ENCODE data around the gene UQCRQ.
"Not testable (repeated sequence)": the region's sequence is repeated elsewhere in the genome, so short reads cannot be mapped to it uniquely, and the experiment has no call there.

Gene UQCRQ

GRCh38 chr5:132834057-132834456 lies 32.4 kb upstream of the UQCRQ start:
- no peak for DNase-seq

DNA sequence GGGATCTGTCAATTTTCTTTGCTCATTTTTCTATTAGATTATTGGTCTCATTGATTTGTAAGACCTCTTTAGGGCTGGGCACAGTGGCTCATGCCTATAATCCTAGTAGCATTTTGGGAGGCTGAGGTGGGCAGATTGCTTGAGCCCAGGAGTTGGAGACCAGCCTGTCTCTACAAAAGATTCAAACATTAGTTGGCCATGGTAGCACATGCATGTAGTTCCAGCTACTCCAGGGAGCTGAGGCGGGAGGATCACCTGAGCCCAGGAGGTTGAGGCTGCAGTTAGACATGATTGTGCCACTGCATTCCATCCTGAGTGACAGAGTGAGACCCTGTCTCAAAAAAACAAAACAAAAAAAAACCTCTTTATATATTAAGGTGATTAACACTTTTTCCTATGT lies 29.6 kb upstream of the UQCRQ start:
- DNase-seq, result no peak

GRCh38 chr5:132837868-132838267 lies 28.6 kb upstream of the UQCRQ start:
- DNase-seq, result no peak

GRCh38 chr5:132838516-132839282 lies 27.7 kb upstream of the UQCRQ start:
- DNase-seq, result no peak

GRCh38 chr5:132839426-132840301 lies 26.8 kb upstream of the UQCRQ start:
- DNase-seq, result no peak

DNA sequence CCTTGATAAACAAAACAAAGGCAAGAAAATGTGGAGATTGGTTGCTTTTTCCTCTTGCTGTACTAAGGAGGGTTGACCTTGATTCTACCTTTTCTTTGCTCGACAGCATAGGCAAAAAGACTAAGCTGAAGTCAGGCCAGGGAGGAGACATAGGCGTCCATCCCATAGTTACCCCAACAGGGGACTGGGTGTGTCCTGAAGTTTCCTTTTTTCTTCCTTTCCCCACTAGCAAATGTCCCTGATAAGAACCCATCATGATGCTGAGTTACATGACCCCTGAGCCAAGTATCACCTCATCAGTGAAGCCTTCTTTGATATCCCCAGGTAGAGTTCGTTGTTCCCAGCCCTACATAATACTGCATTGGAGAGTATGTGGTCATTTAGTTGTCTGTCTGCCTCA lies 26.1 kb upstream of the UQCRQ start:
- DNase-seq, result no peak

DNA sequence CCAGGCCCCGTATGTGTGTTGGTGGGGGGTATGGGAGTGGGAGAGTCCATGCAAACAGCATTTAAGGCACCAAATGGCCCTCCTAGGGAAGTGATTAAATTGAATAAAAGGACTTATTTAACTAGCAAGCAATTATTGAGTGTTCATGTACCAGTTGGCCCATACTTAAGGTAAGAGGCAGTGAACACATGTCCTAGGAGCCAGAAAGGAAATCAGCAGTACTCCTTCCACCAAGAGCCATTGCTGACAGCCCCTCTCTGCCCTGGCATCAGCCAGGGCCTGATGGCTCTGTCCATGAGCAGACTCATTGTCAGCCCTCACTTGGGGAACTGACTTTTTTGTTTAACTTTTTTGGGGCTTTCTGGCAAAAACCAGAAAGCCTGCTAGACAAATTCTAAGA lies 25.5 kb upstream of the UQCRQ start:
- no peak for DNase-seq

- peak in 1 of 2 experiments; percentile 20 for DNase-seq
Observed at GRCh38 chr5:132841305-132841704, 25.1 kb upstream of the UQCRQ start.

DNA sequence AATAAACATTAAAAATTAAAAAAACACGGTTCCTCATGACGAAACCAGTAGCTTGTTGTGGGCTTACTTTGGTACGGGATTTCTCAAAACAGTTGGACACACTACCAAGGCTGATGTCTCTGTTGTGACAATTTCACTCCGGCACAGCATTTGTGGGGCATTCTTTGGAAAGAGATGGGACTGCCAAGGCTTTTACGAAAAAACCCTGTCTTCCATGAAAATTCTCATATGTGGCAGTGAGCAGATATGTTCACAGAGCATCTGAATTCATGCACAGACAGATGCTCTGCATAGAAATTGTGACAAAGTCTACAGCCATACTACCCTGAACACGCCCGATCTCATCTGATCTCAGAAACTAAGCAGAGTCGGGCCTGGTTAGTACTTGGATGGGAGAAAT lies 18.2 kb upstream of the UQCRQ start:
- DNase-seq, result no peak

- no peak for DNase-seq
Observed at GRCh38 chr5:132849347-132849746, 17.1 kb upstream of the UQCRQ start.

- DNase-seq, result no peak
Observed at GRCh38 chr5:132850066-132850465, 16.4 kb upstream of the UQCRQ start.

DNA sequence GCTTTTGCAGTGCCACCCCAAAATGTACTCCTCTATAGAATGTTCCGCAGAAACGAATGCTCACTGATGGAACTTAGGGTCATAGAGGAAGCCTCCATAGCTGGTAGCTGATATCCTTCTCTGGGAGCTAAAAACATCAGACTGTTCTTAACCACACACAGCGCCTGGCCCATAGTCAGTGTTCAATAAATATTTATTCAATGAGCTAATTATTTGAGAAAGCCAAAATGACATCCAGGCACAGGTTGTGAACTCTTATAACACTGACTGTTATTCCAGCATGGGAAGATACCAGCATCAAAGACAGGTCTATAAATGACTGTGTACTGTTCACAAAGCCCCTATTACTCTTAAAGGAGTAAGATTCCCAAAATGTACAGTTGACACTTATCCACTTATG lies 13.1 kb upstream of the UQCRQ start:
- no peak for DNase-seq

DNA sequence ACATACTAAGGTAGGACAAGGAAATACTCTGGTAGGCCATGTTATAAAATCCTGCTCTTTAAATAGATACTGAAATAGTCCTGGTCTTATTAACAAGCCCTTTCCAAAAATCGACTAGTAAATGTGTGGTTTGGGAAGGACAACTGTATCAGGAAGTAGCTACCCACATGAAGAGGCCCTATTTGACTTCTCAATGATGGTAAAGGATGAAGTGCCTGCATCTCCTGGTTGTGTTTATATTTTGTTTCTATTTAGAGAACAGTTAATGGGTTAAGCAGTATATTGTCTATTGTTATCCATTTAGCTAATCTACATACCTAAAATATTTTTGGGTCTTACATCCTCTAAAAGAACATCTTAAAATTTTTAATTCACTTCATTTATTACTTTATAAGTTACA lies 12.7 kb upstream of the UQCRQ start:
- DNase-seq, result peak in 1 of 2 experiments; percentile 22

GRCh38 chr5:132854301-132854700 lies 12.1 kb upstream of the UQCRQ start:
- no peak for DNase-seq

- not testable (repeated sequence) for DNase-seq
Observed at GRCh38 chr5:132854992-132855391, 11.4 kb upstream of the UQCRQ start.

DNA sequence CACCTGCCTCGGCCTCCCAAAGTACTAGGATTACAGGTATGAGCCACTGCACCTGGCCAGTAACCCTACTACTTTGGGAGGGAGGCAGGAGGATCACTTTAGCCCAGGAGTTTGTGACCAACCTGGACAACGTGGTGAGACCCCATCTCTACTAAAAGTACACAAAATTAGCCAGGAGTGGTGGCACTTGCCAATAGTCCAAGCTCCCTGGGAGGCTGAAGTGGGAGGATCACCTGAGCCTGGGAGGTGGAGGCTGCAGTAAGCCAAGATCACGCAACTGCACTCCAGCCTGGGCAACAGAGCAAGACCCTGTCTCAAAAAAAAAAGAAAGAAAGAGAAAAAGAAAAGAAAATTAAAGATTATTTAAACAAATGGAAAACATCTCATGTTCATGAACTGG lies 10.4 kb upstream of the UQCRQ start:
- no peak for DNase-seq

DNA sequence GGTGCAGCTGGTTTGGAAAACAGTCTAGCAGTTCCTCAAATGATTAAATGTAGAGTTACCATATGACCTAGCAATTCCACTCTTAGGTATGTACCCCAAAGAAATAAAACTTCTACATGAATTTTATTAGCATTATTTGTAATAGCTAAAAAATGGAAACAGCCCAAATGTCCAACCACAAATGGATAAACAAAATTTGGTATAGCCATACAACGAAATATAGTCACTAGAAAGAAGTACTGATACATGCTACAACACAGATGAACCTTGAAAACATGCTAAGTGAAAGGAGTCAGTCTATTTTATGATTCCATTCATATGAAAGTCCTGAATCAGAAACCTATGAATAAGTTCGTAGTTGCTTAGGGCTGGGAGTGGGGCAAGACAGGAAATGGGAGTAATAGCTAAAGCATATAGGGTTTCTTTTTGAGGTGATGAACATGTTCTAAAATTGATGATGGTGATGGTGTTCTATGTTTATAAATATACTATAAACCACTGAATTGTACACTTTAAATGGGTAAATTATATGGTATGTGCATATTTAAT lies 6.5 kb upstream of the UQCRQ start:
- no peak for DNase-seq

DNA sequence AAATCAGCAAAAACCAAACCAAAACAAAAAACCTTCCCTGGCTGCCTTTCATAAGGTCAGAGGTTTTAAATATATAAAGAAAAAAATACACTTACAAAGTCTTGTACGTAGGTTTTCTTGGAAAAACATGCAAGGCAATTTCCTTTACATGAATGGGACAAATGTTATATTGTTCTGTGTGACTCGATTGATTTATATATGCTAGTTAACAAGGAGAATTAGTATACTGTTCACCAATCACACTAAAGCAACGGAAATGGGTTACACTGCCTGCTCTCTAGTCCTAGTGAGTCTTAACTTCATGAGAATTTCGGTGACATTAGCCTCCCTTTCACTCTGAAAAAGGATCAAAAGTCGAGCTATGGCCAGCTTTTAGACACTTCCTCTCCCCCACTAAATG lies 5.7 kb upstream of the UQCRQ start:
- no peak for DNase-seq

DNA sequence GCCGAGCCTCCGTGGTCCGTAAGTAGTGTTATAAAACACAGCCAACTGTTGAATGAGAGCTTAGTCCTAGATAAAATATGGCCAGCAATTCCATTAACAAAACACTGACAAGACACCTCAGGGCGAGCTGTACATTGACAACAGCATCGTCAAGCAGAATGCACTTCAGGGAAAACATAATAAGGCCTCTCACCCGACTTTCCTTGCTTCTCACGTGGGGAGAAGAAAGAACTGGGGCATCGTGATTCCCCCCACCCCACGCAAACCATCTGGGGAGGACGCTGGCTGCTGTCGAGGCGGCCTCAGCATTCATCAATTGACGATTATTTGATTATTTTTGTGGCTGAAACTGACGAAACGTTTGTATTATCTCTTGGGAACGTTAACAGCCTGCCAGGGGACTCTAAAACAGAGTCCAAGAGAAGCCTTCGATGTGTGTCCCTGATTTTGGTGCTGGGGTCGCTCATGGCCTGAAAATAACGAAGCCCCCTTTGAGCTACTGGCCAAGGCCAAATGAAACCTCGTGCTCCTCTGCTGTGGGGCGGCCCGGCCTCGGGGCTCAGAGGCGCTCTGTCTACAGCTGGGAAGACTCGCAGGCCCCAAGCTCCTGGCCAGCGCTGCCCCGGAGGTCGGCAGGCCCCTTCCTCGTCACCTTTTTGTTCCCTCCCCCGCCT lies 637 bp upstream of the UQCRQ start:
- no peak for DNase-seq

DNA sequence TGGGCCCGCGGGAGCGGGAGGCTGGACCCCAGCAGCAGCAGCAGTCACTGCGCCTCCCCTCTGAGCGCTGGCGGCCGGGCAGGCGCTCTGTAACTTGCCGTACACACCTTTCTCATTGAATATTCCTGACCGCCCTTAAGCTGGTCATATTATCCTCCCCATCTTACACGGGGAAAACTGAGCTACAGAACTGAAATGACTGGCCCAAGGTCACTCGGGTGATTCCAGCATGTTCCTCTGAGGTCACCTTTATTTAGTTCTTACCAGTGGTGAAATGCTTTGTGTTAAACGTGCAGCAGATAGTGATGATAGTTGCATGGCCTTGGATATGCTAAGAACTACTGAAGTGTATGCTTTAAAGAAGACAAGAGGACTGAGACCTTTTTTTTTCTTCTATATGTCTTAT lies 607 bp downstream of the UQCRQ start:
- no peak for DNase-seq

DNA sequence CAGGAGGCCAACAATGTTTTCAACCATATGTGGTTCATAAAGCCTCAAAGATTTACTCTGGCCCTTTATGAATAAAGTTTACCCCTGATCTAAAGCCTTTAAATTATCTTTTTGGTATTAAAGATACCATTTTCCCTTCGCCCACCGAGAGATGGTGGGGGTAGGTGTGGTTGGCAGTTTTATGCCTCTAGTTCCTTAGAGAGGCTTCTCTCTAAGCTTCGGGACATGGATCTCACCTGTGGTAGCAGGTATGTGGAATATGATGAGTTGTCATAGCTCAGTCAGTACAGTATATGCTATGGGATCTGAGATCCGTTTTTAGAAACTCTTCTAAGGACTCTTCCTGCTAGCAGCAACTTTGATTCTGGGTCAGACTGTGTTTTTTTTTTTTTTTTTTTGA lies 2.3 kb downstream of the UQCRQ start:
- DNase-seq, result no peak

DNA sequence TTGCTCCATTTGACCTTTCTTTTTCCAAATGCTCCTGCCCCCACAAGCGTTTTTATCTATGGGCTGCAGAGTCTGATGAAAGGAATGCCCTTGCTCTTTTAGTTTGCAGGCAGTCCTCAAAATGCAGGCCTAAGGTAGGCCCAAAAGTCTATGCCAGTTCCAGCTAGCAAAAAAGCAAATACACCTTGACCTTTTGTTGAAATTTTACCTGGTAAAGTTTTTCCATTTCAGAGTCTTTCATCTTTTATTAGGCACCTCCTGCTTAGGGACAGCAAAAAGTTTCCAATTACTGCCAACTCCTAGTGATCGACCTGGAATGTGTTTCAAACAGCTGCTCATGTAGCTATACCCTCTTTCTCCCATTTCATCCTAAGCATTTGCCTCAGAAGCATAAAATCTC lies 4.4 kb downstream of the UQCRQ start:
- DNase-seq, result no peak

All from Kasumi-1 (cell line).